IMR-90 (cell line): Measurements from ENCODE around the gene EMC8. TPM values are rescaled to one million over a fixed set of nuclear protein-coding genes. Genes with fewer than 3 reads are reported as not detected.

Source experiments
- ATAC-seq: fragments of 200-7000 bp; cut with Tn5 transposase; 2 replicates; pipeline ENCODE4 v1.9.1; 2020; ENCODE audit warnings: low read depth, mild to moderate bottlenecking, moderate library complexity
- BruUV-seq: library from RNA; stranded (reverse); fragments of 400-500 nt; replicated peaks from 2 replicates; lab custom pipeline; 2021; lab: Mats Ljungman, UMichigan
- CTCF ChIA-PET: fragments of 300-600 bp; formaldehyde crosslinking; extraction: SDS; loops from one replicate; lab custom pipeline; 2021; ENCODE audit warnings: antibody characterized with exemption; lab: Yijun Ruan, JAX
- POLR2A ChIA-PET: fragments of 300-600 bp; sonication (Branson Sonifier 250); formaldehyde crosslinking; loops from one replicate; lab custom pipeline; 2022; ENCODE audit warnings: antibody characterized with exemption; ENCODE audit not compliant: unreplicated experiment; lab: Charles Lee
- DNase-seq: peaks from one replicate; pipeline ENCODE4 v3.0.0; 2013
- H2AFZ ChIP-seq: replicated peaks from 2 replicates; pipeline ENCODE3; 2013; ENCODE audit warnings: low read length, mild to moderate bottlenecking; ENCODE audit not compliant: poor library complexity
- H2AK5ac ChIP-seq: 2 replicates; pipeline ENCODE4 v1.6.1; 2013; ENCODE audit warnings: low read depth, low read length, inconsistent platforms
- H2AK9ac ChIP-seq: replicated peaks from 2 replicates; pipeline ENCODE3; 2013; ENCODE audit warnings: mild to moderate bottlenecking, low read depth, low read length, moderate library complexity; ENCODE audit not compliant: poor library complexity
- H2BK120ac ChIP-seq: 2 replicates; pipeline ENCODE4 v1.6.1; 2013; ENCODE audit warnings: low read depth, low read length, inconsistent platforms
- H2BK15ac ChIP-seq: 3 replicates; pipeline ENCODE4 v1.6.1; 2013; ENCODE audit warnings: low read depth, low read length, inconsistent platforms
- H2BK20ac ChIP-seq: 2 replicates; pipeline ENCODE4 v1.6.1; 2013; ENCODE audit warnings: low read depth, mild to moderate bottlenecking, inconsistent platforms, low read length, moderate library complexity
- H2BK5ac ChIP-seq: 2 replicates; pipeline ENCODE4 v1.6.1; 2013; ENCODE audit warnings: mild to moderate bottlenecking, low read depth, low read length, inconsistent platforms; ENCODE audit not compliant: poor library complexity, severe bottlenecking
- H3K14ac ChIP-seq: replicated peaks from 2 replicates; pipeline ENCODE4 v1.6.1; 2013; ENCODE audit warnings: low read depth, low read length, inconsistent platforms
- H3K18ac ChIP-seq: 2 replicates; pipeline ENCODE4 v1.6.1; 2013; ENCODE audit warnings: low read depth, low read length, control low read depth
- H3K23ac ChIP-seq: 2 replicates; pipeline ENCODE4 v1.6.1; 2013; ENCODE audit warnings: low read depth, low read length, inconsistent platforms
- H3K27ac ChIP-seq: 2 replicates; pipeline ENCODE4 v1.5.1; 2013; ENCODE audit warnings: mild to moderate bottlenecking, control low read depth, low read length; ENCODE audit not compliant: insufficient read depth
- H3K27me3 ChIP-seq: 2 replicates; pipeline ENCODE4 v1.6.1; 2013; ENCODE audit warnings: low read length; ENCODE audit not compliant: control insufficient read depth, insufficient read depth
- H3K36me3 ChIP-seq: 2 replicates; pipeline ENCODE4 v1.6.1; 2013; ENCODE audit warnings: low read length, mixed read lengths; ENCODE audit not compliant: control insufficient read depth, insufficient read depth
- H3K4ac ChIP-seq: 2 replicates; pipeline ENCODE4 v1.6.1; 2013; ENCODE audit warnings: low read depth, low read length, inconsistent platforms
- H3K4me1 ChIP-seq: 2 replicates; pipeline ENCODE4 v1.6.1; 2013; ENCODE audit warnings: low read length, mixed read lengths; ENCODE audit not compliant: control insufficient read depth, insufficient read depth
- H3K4me2 ChIP-seq: 2 replicates; pipeline ENCODE4 v1.6.1; 2013; ENCODE audit warnings: low read depth, mild to moderate bottlenecking, control low read depth, low read length, moderate library complexity
- H3K4me3 ChIP-seq: 2 replicates; pipeline ENCODE4 v1.5.1; 2013; ENCODE audit warnings: low read depth, mild to moderate bottlenecking, control low read depth, low read length, moderate library complexity; ENCODE audit not compliant: insufficient read depth
- H3K56ac ChIP-seq: 2 replicates; pipeline ENCODE4 v1.6.1; 2013; ENCODE audit warnings: low read length, inconsistent platforms; ENCODE audit not compliant: insufficient read depth; ENCODE audit errors: extremely low read depth
- H3K79me1 ChIP-seq, 2 experiments: 2 replicates each; pipeline ENCODE4 v1.6.1; 2013; ENCODE audit warnings: low read length in 2 of 2, inconsistent platforms in 1 of 2, low read depth in 1 of 2
- H3K9ac ChIP-seq: 2 replicates; pipeline ENCODE4 v1.6.1; 2013; ENCODE audit warnings: low read depth, low read length, control low read depth
- H3K9me1 ChIP-seq: 2 replicates; pipeline ENCODE4 v1.6.1; 2013; ENCODE audit warnings: low read length, inconsistent platforms; ENCODE audit not compliant: insufficient read depth
- H3K9me3 ChIP-seq: 2 replicates; pipeline ENCODE4 v1.6.1; 2013; ENCODE audit warnings: low read length; ENCODE audit not compliant: control insufficient read depth, insufficient read depth
- H4K20me1 ChIP-seq: 2 replicates; pipeline ENCODE4 v1.6.1; 2013; ENCODE audit warnings: low read length, inconsistent platforms; ENCODE audit not compliant: insufficient read depth
- H4K5ac ChIP-seq: 2 replicates; pipeline ENCODE4 v1.6.1; 2013; ENCODE audit warnings: mild to moderate bottlenecking, low read depth, low read length, control low read depth
- H4K8ac ChIP-seq, 2 experiments: 2 replicates each; pipeline ENCODE4 v1.6.1; 2013; ENCODE audit warnings: low read depth in 2 of 2, low read length in 2 of 2, control low read depth in 1 of 2, inconsistent platforms in 1 of 2
- H4K91ac ChIP-seq: 2 replicates; pipeline ENCODE4 v1.6.1; 2013; ENCODE audit warnings: low read depth, low read length, inconsistent platforms; ENCODE audit not compliant: insufficient read depth
- BHLHE40 ChIP-seq: fragments of 150-350 bp; IDR thresholded peaks from 2 replicates; pipeline ENCODE4 v1.6.1; 2016; ENCODE audit warnings: mild to moderate bottlenecking, low read depth, low read length
- CEBPB ChIP-seq: IDR thresholded peaks from 2 replicates; pipeline ENCODE4 v1.6.1; 2012; ENCODE audit warnings: low read depth, low read length, improper control_type of control experiment
- CHD1 ChIP-seq: IDR thresholded peaks from 2 replicates; pipeline ENCODE4 v1.6.1; 2012; ENCODE audit warnings: low read depth, low read length, improper control_type of control experiment
- CTCF ChIP-seq: conservative IDR thresholded peaks from 2 replicates; pipeline ENCODE4 v1.5.1; 2012; ENCODE audit warnings: mild to moderate bottlenecking, low read depth, low read length, improper control_type of control experiment
- ELK1 ChIP-seq: fragments of 150-350 bp; IDR thresholded peaks from 2 replicates; pipeline ENCODE4 v1.6.1; 2016; ENCODE audit warnings: low read depth, mild to moderate bottlenecking, low read length, moderate library complexity, borderline replicate concordance
- FOS ChIP-seq: fragments of 150-350 bp; IDR thresholded peaks from 2 replicates; pipeline ENCODE4 v1.6.1; 2016; ENCODE audit warnings: low read depth, low read length
- MAFK ChIP-seq: IDR thresholded peaks from 2 replicates; pipeline ENCODE4 v1.6.1; 2012; ENCODE audit warnings: low read depth, low read length, improper control_type of control experiment
- MXI1 ChIP-seq: IDR thresholded peaks from 2 replicates; pipeline ENCODE4 v1.6.1; 2012; ENCODE audit warnings: low read depth, mild to moderate bottlenecking, low read length, moderate library complexity, borderline replicate concordance
- NFE2L2 ChIP-seq: fragments of 150-350 bp; IDR thresholded peaks from 2 replicates; pipeline ENCODE4 v1.6.1; 2016; ENCODE audit warnings: low read depth, mild to moderate bottlenecking, low read length
- POLR2A ChIP-seq: IDR thresholded peaks from 2 replicates; pipeline ENCODE4 v1.6.1; 2012; ENCODE audit warnings: mild to moderate bottlenecking, low read depth, low read length
- RAD21 ChIP-seq: IDR thresholded peaks from 2 replicates; pipeline ENCODE4 v1.6.1; 2012; ENCODE audit warnings: low read length, improper control_type of control experiment
- RCOR1 ChIP-seq: IDR thresholded peaks from 2 replicates; pipeline ENCODE4 v1.6.1; 2012; ENCODE audit warnings: mild to moderate bottlenecking, low read length, improper control_type of control experiment; ENCODE audit not compliant: insufficient replicate concordance
- RFX5 ChIP-seq: IDR thresholded peaks from 2 replicates; pipeline ENCODE4 v1.8.0; 2012; ENCODE audit warnings: low read depth, mild to moderate bottlenecking, low read length, moderate library complexity
- SMC3 ChIP-seq: fragments of 150-350 bp; IDR thresholded peaks from 2 replicates; pipeline ENCODE4 v1.6.1; 2016; ENCODE audit warnings: low read depth, mild to moderate bottlenecking, antibody characterized with exemption, low read length, moderate library complexity
- WGBS, 2 experiments: methylation state at CpG; one replicate each; pipeline versions ENCODE4 v1.1.5 to v1.1.7; 2013; ENCODE audit warnings: missing lambda C conversion rate in 2 of 2; ENCODE audit not compliant: insufficient read length in 1 of 2; ENCODE audit errors: extremely low coverage in 2 of 2; 5-methylcytosine and 5-hydroxymethylcytosine counted together
- dilution Hi-C: fragments of 300-500 bp; cut with HindIII; formaldehyde crosslinking; loops from one replicate; pipeline ENCODE4 v1.14.3; 2018; ENCODE audit warnings: low sequenced_read_pairs; ENCODE audit not compliant: unreplicated experiment
- in situ Hi-C: fragments of 300-500 bp; cut with MboI; formaldehyde crosslinking; loops from 3 replicates; pipeline ENCODE4 v1.14.3; 2019; ENCODE audit warnings: low sequenced_read_pairs, inconsistent platforms, mixed read lengths
- intact Hi-C: fragments of 100-400 bp; cut with micrococcal nuclease; formaldehyde crosslinking; loops from 2 replicates; pipeline ENCODE4 v1.10.0; 2022
- polyA plus RNA-seq, 3 experiments: library from polyadenylated mRNA; depleted of rRNA; stranded (reverse); fragments of >200 nt; gene quantifications; 2 replicates each; pipeline ENCODE4 v1.2.3, GENCODE V29; 2012; ENCODE audit warnings: low replicate concordance in 1 of 3
- total RNA-seq: library from RNA; depleted of rRNA; stranded (reverse); fragments of >200 nt; gene quantifications from 2 replicates; pipeline ENCODE4 v1.2.3, GENCODE V29; 2012

Gene EMC8
- total and polyA plus RNA-seq, 2 of the 4 experiments (the other 2 are of a cell fraction): 23.7 to 48.9 TPM

- dilution Hi-C loops: no loop called here
- no peak for ATAC-seq
- Histone ChIP-seq H3K18ac (no peak overlapping the region), H2BK5ac (no peak overlapping the region), H3K14ac (no peak overlapping the region), H2BK20ac (no peak overlapping the region), H4K5ac (no peak overlapping the region), H2AK5ac (no peak overlapping the region), H4K8ac (no peak overlapping the region), H3K9me1 (no peaks in the 10 kb centered on the region), H3K36me3 (no peaks in the 10 kb centered on the region), H3K4me3 (no peak overlapping the region), H3K4ac (no peak overlapping the region), H3K79me1 (no peaks in the 10 kb centered on the region), H4K20me1 (no peaks in the 10 kb centered on the region), H3K27me3 (peaks cover 52% of the 10 kb centered on the region), H3K56ac (no peak overlapping the region), H2AK9ac (no peak overlapping the region), H3K4me2 (no peak overlapping the region), H3K23ac (no peak overlapping the region), H3K9me3 (peaks cover 9% of the 10 kb centered on the region; the same call in 1 of the 2 replicates), H2AFZ (peak overlapping the region; percentile 43), H3K4me1 (no peaks in the 10 kb centered on the region), H3K27ac (no peak overlapping the region), H2BK120ac (no peak overlapping the region), H4K91ac (no peak overlapping the region), H2BK15ac (no peak overlapping the region), H3K9ac (no peak overlapping the region)
- POLR2A ChIA-PET: no interaction called here
- BruUV-seq: no TSS peak
- 71% methylated on average over 3 of the region's 5 CpGs; no CpG with 5 or more reads in 1 of the 2 experiments for WGBS, 2 experiments
- TF ChIP-seq RFX5 (no peak), CTCF (no peak), FOS (no peak), CEBPB (no peak), POLR2A (no peak), CHD1 (no peak), MAFK (no peak), ELK1 (no peak), BHLHE40 (no peak), SMC3 (no peak), MXI1 (no peak), RAD21 (no peak), RCOR1 (no peak), NFE2L2 (no peak)
- in situ Hi-C loops: no loop called here
- intact Hi-C loops: no loop called here
- no peak for DNase-seq
- CTCF ChIA-PET: no interaction called here
Measured at GRCh38 chr16:85834741-85835140, 35.4 kb upstream of the EMC8 start.
